22Rv1 (cell line): Measurements from ENCODE around the gene PAX4.

Experiments
- CTCF ChIP-seq: fragments of 450-650 bp; IDR thresholded peaks from 2 replicates; pipeline ENCODE4 v1.5.1; 2017; ENCODE audit warnings: mild to moderate bottlenecking
- ZFX ChIP-seq: fragments of 450-650 bp; IDR thresholded peaks from 2 replicates; pipeline ENCODE4 v1.6.1; 2017; ENCODE audit warnings: antibody characterized with exemption, borderline replicate concordance

GRCh38 chr7:127638197-127638596, 20.3 kb upstream of the PAX4 start:
- TF ChIP-seq CTCF, result no peak
- no peak for TF ChIP-seq ZFX
